SU-DHL-6 (cell line): ENCODE results near the gene ZNF554.

ENCODE experiments used
- H2AFZ ChIP-seq: fragments of 200-600 bp; sonication (generic); 2 replicates; pipeline ENCODE4 v1.6.1; 2014; ENCODE audit warnings: low read depth, mild to moderate bottlenecking, moderate library complexity, mixed read lengths, antibody characterized with exemption, low read length; ENCODE audit not compliant: severe bottlenecking
- H3F3A ChIP-seq: fragments of 200-600 bp; shearing (Covaris generic); 2 replicates; pipeline ENCODE4 v1.6.0; 2016; ENCODE audit warnings: antibody characterized with exemption, mild to moderate bottlenecking; ENCODE audit not compliant: insufficient read depth
- H3K27ac ChIP-seq: fragments of 200-600 bp; sonication (generic); 2 replicates; pipeline ENCODE4 v1.5.1; 2016; ENCODE audit warnings: low read depth, mild to moderate bottlenecking, low read length, moderate library complexity, mixed read lengths
- H3K27me3 ChIP-seq: fragments of 200-600 bp; sonication (generic), shearing (Covaris generic); 2 replicates; pipeline ENCODE4 v1.6.0; 2014; ENCODE audit warnings: mild to moderate bottlenecking, low read length
- H3K36me3 ChIP-seq: fragments of 200-600 bp; sonication (generic); 2 replicates; pipeline ENCODE4 v1.6.1; 2014; ENCODE audit warnings: mild to moderate bottlenecking, low read length, mixed read lengths
- H3K4me2 ChIP-seq: fragments of 300-600, 200-600 bp; shearing (Covaris generic), sonication (generic); 2 replicates; pipeline ENCODE4 v1.6.0; 2014; ENCODE audit warnings: low read length, low read depth, mild to moderate bottlenecking; ENCODE audit not compliant: poor library complexity, severe bottlenecking
- H3K4me3 ChIP-seq: fragments of 200-600 bp; sonication (generic); 2 replicates; pipeline ENCODE4 v1.5.1; 2014; ENCODE audit warnings: antibody characterized with exemption, low read length, mild to moderate bottlenecking, mixed read lengths; ENCODE audit not compliant: insufficient read depth, poor library complexity, severe bottlenecking
- H3K79me2 ChIP-seq: fragments of 200-600 bp; sonication (generic); 2 replicates; pipeline ENCODE4 v1.6.1; 2014; ENCODE audit warnings: mild to moderate bottlenecking, low read length, moderate library complexity; ENCODE audit not compliant: insufficient read depth
- H3K9ac ChIP-seq: fragments of 200-600 bp; sonication (generic); 2 replicates; pipeline ENCODE4 v1.7.0; 2014; ENCODE audit warnings: mild to moderate bottlenecking, low read length
- H3K9me2 ChIP-seq: fragments of 200-600 bp; sonication (generic); replicated peaks from 2 replicates; pipeline ENCODE4 v1.6.1; 2014; ENCODE audit warnings: low read length; ENCODE audit not compliant: insufficient read depth
- H3K9me3 ChIP-seq: fragments of 200-600 bp; sonication (generic); 2 replicates; pipeline ENCODE4 v1.6.1; 2014; ENCODE audit warnings: low read length, mixed read lengths; ENCODE audit not compliant: insufficient read depth
- H4K20me1 ChIP-seq: fragments of 200-600 bp; sonication (generic); 2 replicates; pipeline ENCODE4 v1.6.1; 2014; ENCODE audit warnings: low read depth, mild to moderate bottlenecking, antibody characterized with exemption, low read length, moderate library complexity, mixed read lengths
- CTCF ChIP-seq: fragments of 200-600 bp; sonication (generic); IDR thresholded peaks from one replicate; pipeline ENCODE4 v1.5.1; 2017; ENCODE audit warnings: antibody characterized with exemption, mild to moderate bottlenecking, low read length, moderate library complexity; ENCODE audit not compliant: insufficient read depth, poor library complexity, severe bottlenecking
- EZH2phosphoT487 ChIP-seq: fragments of 200-600 bp; sonication (generic), shearing (Covaris generic); conservative IDR thresholded peaks from 2 replicates; pipeline ENCODE4 v1.6.1; 2018; ENCODE audit warnings: mild to moderate bottlenecking, antibody characterized with exemption, low read length, moderate library complexity, mixed read lengths

Gene ZNF554

GRCh38 chr19:2834294-2834871 lies 14.7 kb downstream of the ZNF554 start:
- Histone ChIP-seq H2AFZ (no peak overlapping the region), H3K9ac (no peak overlapping the region), H3K27ac (no peak overlapping the region), H3K4me3 (no peak overlapping the region), H3K79me2 (no peaks in the 10 kb centered on the region), H3F3A (peaks cover 1% of the 10 kb centered on the region; the same call in 1 of the 2 replicates), H4K20me1 (no peaks in the 10 kb centered on the region), H3K4me2 (no peak overlapping the region), H3K27me3 (no peaks in the 10 kb centered on the region), H3K9me3 (peaks cover 29% of the 10 kb centered on the region; the same call in 1 of the 2 replicates), H3K36me3 (no peaks in the 10 kb centered on the region), H3K9me2 (no peaks in the 10 kb centered on the region)
- no peak for TF ChIP-seq EZH2phosphoT487
- no peak for TF ChIP-seq CTCF

GRCh38 chr19:2837430-2837829 lies 17.8 kb downstream of the ZNF554 start:
- no peak for TF ChIP-seq CTCF
- TF ChIP-seq EZH2phosphoT487: no peak
- no peaks in the 10 kb centered on the region for H3K36me3 ChIP-seq
- no peak overlapping the region for H3K9ac ChIP-seq
- no peaks in the 10 kb centered on the region for H4K20me1 ChIP-seq
- H3F3A ChIP-seq: peaks cover 3% of the 10 kb centered on the region; the same call in 1 of the 2 replicates
- H3K4me2 ChIP-seq: no peak overlapping the region
- no peak overlapping the region for H3K27ac ChIP-seq
- H3K79me2 ChIP-seq: no peaks in the 10 kb centered on the region
- H3K9me2 ChIP-seq: no peaks in the 10 kb centered on the region
- no peak overlapping the region for H2AFZ ChIP-seq
- H3K27me3 ChIP-seq: no peaks in the 10 kb centered on the region
- peaks cover 29% of the 10 kb centered on the region; the same call in 1 of the 2 replicates for H3K9me3 ChIP-seq
- no peak overlapping the region for H3K4me3 ChIP-seq

GRCh38 chr19:2840794-2841791 lies 21.4 kb downstream of the ZNF554 start, which contains the start of gene ZNF555:
Gene ZNF555 (plus strand): TSS chr19:2841475. CDS start chr19:2841573, 98 bp downstream.
- peak within 1 kb of the TSS; percentile 76 for H2AFZ ChIP-seq
- no peaks in the 10 kb centered on the region for H3K27me3 ChIP-seq
- H3F3A ChIP-seq: peaks cover 3% of the 10 kb centered on the region; the same call in 1 of the 2 replicates
- H3K36me3 ChIP-seq: no peaks in the 10 kb centered on the region
- H4K20me1 ChIP-seq: no peaks in the 10 kb centered on the region
- TF ChIP-seq EZH2phosphoT487: no peak
- peak; percentile 17 for TF ChIP-seq CTCF
- H3K4me3 ChIP-seq: peak within 1 kb of the TSS; percentile 83
- H3K4me2 ChIP-seq: peak within 1 kb of the TSS; percentile 77
- H3K79me2 ChIP-seq: no peaks in the 10 kb centered on the region
- H3K9me3 ChIP-seq: peaks cover 2% of the 10 kb centered on the region; the same call in 1 of the 2 replicates
- no peaks in the 10 kb centered on the region for H3K9me2 ChIP-seq
- H3K9ac ChIP-seq: peak within 1 kb of the TSS; percentile 63
- peak within 1 kb of the TSS; percentile 54 for H3K27ac ChIP-seq
